Mesenchymal stem cell (in vitro differentiated cells and primary cell): ENCODE results near the gene DNAH2.

ENCODE experiments used
- DNase-seq: peaks from one replicate; pipeline ENCODE4 v3.0.0-alpha.2; 2013
- H2AFZ ChIP-seq: one replicate; pipeline ENCODE4 v1.6.1; 2013; ENCODE audit warnings: low read depth, mild to moderate bottlenecking, control low read depth, inconsistent platforms, low read length, moderate library complexity
- H2AK5ac ChIP-seq: 2 replicates; pipeline ENCODE4 v1.6.1; 2013; ENCODE audit warnings: low read length, moderate library complexity, mild to moderate bottlenecking, inconsistent platforms; ENCODE audit not compliant: severe bottlenecking
- H2BK120ac ChIP-seq: one replicate; pipeline ENCODE4 v1.6.1; 2013; ENCODE audit warnings: low read depth, mild to moderate bottlenecking, inconsistent platforms, low read length, moderate library complexity
- H2BK12ac ChIP-seq, 2 experiments: one replicate each; pipeline ENCODE4 v1.6.1; 2013; ENCODE audit warnings: inconsistent platforms in 2 of 2, low read length in 2 of 2, mild to moderate bottlenecking in 2 of 2, moderate library complexity in 2 of 2, control low read depth in 1 of 2
- H2BK15ac ChIP-seq: one replicate; pipeline ENCODE4 v1.6.1; 2013; ENCODE audit warnings: mild to moderate bottlenecking, low read depth, inconsistent platforms; ENCODE audit not compliant: poor library complexity, severe bottlenecking
- H2BK5ac ChIP-seq: 2 replicates; pipeline ENCODE4 v1.6.1; 2013; ENCODE audit warnings: low read depth, mild to moderate bottlenecking, low read length, control low read depth, inconsistent platforms; ENCODE audit not compliant: poor library complexity, severe bottlenecking
- H3K14ac ChIP-seq, 2 experiments: one replicate each; pipeline ENCODE4 v1.6.1; 2013; ENCODE audit warnings: inconsistent platforms in 2 of 2, low read length in 2 of 2, control low read depth in 1 of 2, mild to moderate bottlenecking in 1 of 2, moderate library complexity in 1 of 2
- H3K18ac ChIP-seq, 2 experiments: one replicate each; pipeline ENCODE4 v1.6.1; 2013; ENCODE audit warnings: inconsistent platforms in 2 of 2, low read length in 2 of 2, control low read depth in 1 of 2, low read depth in 1 of 2, mild to moderate bottlenecking in 1 of 2
- H3K23ac ChIP-seq, 2 experiments: one replicate each; pipeline ENCODE4 v1.6.1; 2013; ENCODE audit warnings: inconsistent platforms in 2 of 2, low read length in 2 of 2, mild to moderate bottlenecking in 2 of 2, moderate library complexity in 2 of 2, control low read depth in 1 of 2
- H3K27ac ChIP-seq: 2 replicates; pipeline ENCODE4 v1.5.1; 2013; ENCODE audit warnings: mild to moderate bottlenecking, moderate library complexity, low read length, control low read depth, inconsistent platforms; ENCODE audit not compliant: poor library complexity, severe bottlenecking
- H3K27me3 ChIP-seq, 2 experiments: 2 replicates each; pipeline versions ENCODE4 v1.6.1 to v1.7.0; 2013; ENCODE audit warnings: low read length in 2 of 2, mild to moderate bottlenecking in 2 of 2, moderate library complexity in 2 of 2, control low read depth in 1 of 2, inconsistent platforms in 1 of 2; ENCODE audit not compliant: control insufficient read depth in 1 of 2, insufficient read depth in 1 of 2
- H3K36me3 ChIP-seq, 2 experiments: 2 replicates each; pipeline versions ENCODE4 v1.6.1 to v1.7.0; 2013; ENCODE audit warnings: low read length in 2 of 2, control low read depth in 1 of 2, inconsistent platforms in 1 of 2, low read depth in 1 of 2, mild to moderate bottlenecking in 1 of 2; ENCODE audit not compliant: insufficient read depth in 2 of 2, control insufficient read depth in 1 of 2
- H3K4ac ChIP-seq, 2 experiments: one replicate each; pipeline ENCODE4 v1.6.1; 2013; ENCODE audit warnings: inconsistent platforms in 2 of 2, low read length in 2 of 2, mild to moderate bottlenecking in 2 of 2, moderate library complexity in 2 of 2, control low read depth in 1 of 2, low read depth in 1 of 2
- H3K4me1 ChIP-seq: 2 replicates; pipeline ENCODE4 v1.6.1; 2013; ENCODE audit warnings: low read depth, low read length, control low read depth; ENCODE audit not compliant: control insufficient read depth, insufficient read depth
- H3K4me2 ChIP-seq: 2 replicates; pipeline ENCODE4 v1.6.1; 2013; ENCODE audit warnings: low read length, mild to moderate bottlenecking, inconsistent platforms; ENCODE audit not compliant: poor library complexity, severe bottlenecking
- H3K4me3 ChIP-seq, 2 experiments: 2 replicates each; pipeline versions ENCODE4 v1.5.1 to v1.7.0; 2013; ENCODE audit warnings: low read length in 2 of 2, mild to moderate bottlenecking in 2 of 2, control low read depth in 1 of 2, low read depth in 1 of 2; ENCODE audit not compliant: insufficient read depth in 1 of 2
- H3K79me1 ChIP-seq: replicated peaks from 2 replicates; pipeline ENCODE4 v1.6.1; 2013; ENCODE audit warnings: mild to moderate bottlenecking, control low read depth, low read length, inconsistent platforms; ENCODE audit not compliant: poor library complexity, severe bottlenecking
- H3K9ac ChIP-seq: 2 replicates; pipeline ENCODE4 v1.7.0; 2013; ENCODE audit warnings: mild to moderate bottlenecking, low read length, moderate library complexity
- H3K9me3 ChIP-seq: 2 replicates; pipeline ENCODE4 v1.7.0; 2013; ENCODE audit warnings: mild to moderate bottlenecking, low read length; ENCODE audit not compliant: control insufficient read depth
- H4K8ac ChIP-seq: one replicate; pipeline ENCODE4 v1.6.1; 2013; ENCODE audit warnings: inconsistent platforms, mild to moderate bottlenecking, low read length, moderate library complexity
- H4K91ac ChIP-seq: one replicate; pipeline ENCODE4 v1.6.1; 2013; ENCODE audit warnings: mild to moderate bottlenecking, low read length, inconsistent platforms
- WGBS: methylation state at CpG from one replicate; pipeline ENCODE4 v1.1.7; 2013; ENCODE audit warnings: mixed read lengths; 5-methylcytosine and 5-hydroxymethylcytosine counted together

The DNAH2 gene

GRCh38 chr17:7676533-7676932 is 41.0 kb upstream of the DNAH2 start:
- Histone ChIP-seq H3K79me1 (peaks cover 22% of the 10 kb centered on the region), H3K4ac (no peak overlapping the region), H2BK120ac (no peak overlapping the region), H3K4me3 (no peak overlapping the region), H3K9me3 (peaks cover 10% of the 10 kb centered on the region), H3K4me1 (peaks cover 7% of the 10 kb centered on the region), H3K14ac (no peak overlapping the region), H2AFZ (no peak overlapping the region), H2BK5ac (no peak overlapping the region), H2AK5ac (no peak overlapping the region), H2BK15ac (no peak overlapping the region), H3K18ac (no peak overlapping the region), H3K4me2 (no peak overlapping the region), H4K91ac (no peak overlapping the region), H3K23ac (no peak overlapping the region), H3K9ac (no peak overlapping the region), H4K8ac (no peak overlapping the region), H3K27me3 (no peaks in the 10 kb centered on the region), H2BK12ac (no peak overlapping the region), H3K27ac (no peak overlapping the region), H3K36me3 (peaks cover 36 to 43% of the 10 kb centered on the region in 2 experiments)
- WGBS, result 92% methylated on average over 5 of the region's 5 CpGs
- DNase-seq, result no peak

GRCh38 chr17:7677388-7678067 is 40.0 kb upstream of the DNAH2 start:
- Histone ChIP-seq H3K36me3 (peaks cover 29 to 35% of the 10 kb centered on the region in 2 experiments), H3K4ac (no peak overlapping the region), H3K9ac (peak overlapping the region; percentile 6), H3K9me3 (peaks cover 10% of the 10 kb centered on the region), H3K14ac (no peak overlapping the region), H2BK5ac (no peak overlapping the region), H4K91ac (no peak overlapping the region), H3K18ac (no peak overlapping the region), H3K4me2 (no peak overlapping the region), H3K79me1 (peaks cover 22% of the 10 kb centered on the region), H3K23ac (no peak overlapping the region), H2BK12ac (no peak overlapping the region), H3K27me3 (no peaks in the 10 kb centered on the region), H2AFZ (no peak overlapping the region), H4K8ac (no peak overlapping the region), H3K4me1 (peaks cover 7% of the 10 kb centered on the region), H2BK120ac (no peak overlapping the region), H2AK5ac (no peak overlapping the region), H3K27ac (no peak overlapping the region), H3K4me3 (no peak overlapping the region), H2BK15ac (no peak overlapping the region)
- 59% methylated on average over 10 of the region's 10 CpGs for WGBS
- no peak for DNase-seq

- H3K79me1 ChIP-seq, result peaks cover 11% of the 10 kb centered on the region
Measured at GRCh38 chr17:7684851-7685532, 32.6 kb upstream of the DNAH2 start.

GRCh38 chr17:7685533-7686221 is 31.9 kb upstream of the DNAH2 start:
- WGBS, result 16% methylated on average over 44 of the region's 44 CpGs

More at GRCh38 chr17:7684851-7685532, 32.6 kb upstream of the DNAH2 start:
- Histone ChIP-seq H3K9me3 (no peaks in the 10 kb centered on the region), H3K18ac (no peak overlapping the region), H3K9ac (peak overlapping the region; percentile 100), H3K4ac (no peak overlapping the region), H3K27ac (no peak overlapping the region), H3K27me3 (no peaks in the 10 kb centered on the region), H2BK12ac (no peak overlapping the region), H2BK15ac (no peak overlapping the region), H3K14ac (no peak overlapping the region), H2BK5ac (no peak overlapping the region), H3K4me3 (peak overlapping the region in 1 of 2 experiments; percentile 100), H4K91ac (no peak overlapping the region), H3K4me2 (peak overlapping the region; percentile 92), H4K8ac (no peak overlapping the region), H3K36me3 (peaks cover 0 to 7% of the 10 kb centered on the region in 2 experiments), H2AK5ac (no peak overlapping the region), H2AFZ (no peak overlapping the region), H3K4me1 (peaks cover 10% of the 10 kb centered on the region), H3K23ac (no peak overlapping the region), H2BK120ac (no peak overlapping the region)
- WGBS, result 96% methylated on average over 15 of the region's 15 CpGs
- DNase-seq, result no peak

More at GRCh38 chr17:7685533-7686221, 31.9 kb upstream of the DNAH2 start:
- Histone ChIP-seq H2BK15ac (no peak overlapping the region), H3K9me3 (no peaks in the 10 kb centered on the region), H4K8ac (peak overlapping the region; percentile 67), H3K9ac (peak overlapping the region; percentile 100), H3K4ac (peak overlapping the region; percentile 79 to 82), H3K23ac (peak overlapping the region in 1 of 2 experiments; percentile 83), H4K91ac (no peak overlapping the region), H3K4me1 (peaks cover 10% of the 10 kb centered on the region), H2BK120ac (no peak overlapping the region), H2BK12ac (no peak overlapping the region), H2BK5ac (no peak overlapping the region), H2AK5ac (no peak overlapping the region), H2AFZ (peak overlapping the region; percentile 93), H3K36me3 (peaks cover 0 to 14% of the 10 kb centered on the region in 2 experiments), H3K27me3 (no peaks in the 10 kb centered on the region), H3K14ac (no peak overlapping the region), H3K79me1 (peaks cover 18% of the 10 kb centered on the region), H3K4me2 (peak overlapping the region; percentile 92), H3K4me3 (peak overlapping the region; percentile 70 to 100), H3K18ac (peak overlapping the region; percentile 14 to 18), H3K27ac (peak overlapping the region; percentile 97)
- DNase-seq, result peak; percentile 96
